Erythroblast (primary cell): Measurements from ENCODE around the gene SLC12A8.

Source experiments
- GATA1 ChIP-seq: IDR thresholded peaks from 2 replicates; pipeline ENCODE4 v1.6.1; 2011; ENCODE audit warnings: low read depth, mild to moderate bottlenecking, control low read depth, low read length, moderate library complexity
- POLR2A ChIP-seq: IDR thresholded peaks from 2 replicates; pipeline ENCODE4 v1.6.1; 2011; ENCODE audit warnings: mild to moderate bottlenecking, low read length

- TF ChIP-seq POLR2A (no peak), GATA1 (no peak)
Measured at GRCh38 chr3:125148016-125148812, 64.3 kb downstream of the SLC12A8 start.
